ENCODE data around the gene CST8.

DNA sequence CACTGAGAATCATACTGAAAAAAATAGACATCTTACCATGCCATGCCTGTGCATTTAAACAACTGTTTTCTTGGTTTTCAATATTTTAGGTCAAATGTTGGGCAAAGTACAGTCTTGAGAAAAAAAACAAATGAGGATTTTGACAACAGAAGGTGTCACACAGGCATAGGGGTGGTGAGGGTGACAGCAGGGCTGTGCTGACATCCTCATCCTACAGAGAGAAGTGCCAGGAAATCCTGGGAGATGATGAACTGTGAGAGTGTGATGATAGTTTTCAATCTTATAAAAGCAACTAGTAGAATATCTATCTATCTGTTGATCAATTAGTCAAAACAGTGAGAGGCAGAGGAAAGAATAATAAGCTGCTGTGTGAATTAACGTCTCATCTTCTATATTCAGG, 23.9 kb downstream of the CST8 start:
- TF ChIP-seq, protein P1, sequence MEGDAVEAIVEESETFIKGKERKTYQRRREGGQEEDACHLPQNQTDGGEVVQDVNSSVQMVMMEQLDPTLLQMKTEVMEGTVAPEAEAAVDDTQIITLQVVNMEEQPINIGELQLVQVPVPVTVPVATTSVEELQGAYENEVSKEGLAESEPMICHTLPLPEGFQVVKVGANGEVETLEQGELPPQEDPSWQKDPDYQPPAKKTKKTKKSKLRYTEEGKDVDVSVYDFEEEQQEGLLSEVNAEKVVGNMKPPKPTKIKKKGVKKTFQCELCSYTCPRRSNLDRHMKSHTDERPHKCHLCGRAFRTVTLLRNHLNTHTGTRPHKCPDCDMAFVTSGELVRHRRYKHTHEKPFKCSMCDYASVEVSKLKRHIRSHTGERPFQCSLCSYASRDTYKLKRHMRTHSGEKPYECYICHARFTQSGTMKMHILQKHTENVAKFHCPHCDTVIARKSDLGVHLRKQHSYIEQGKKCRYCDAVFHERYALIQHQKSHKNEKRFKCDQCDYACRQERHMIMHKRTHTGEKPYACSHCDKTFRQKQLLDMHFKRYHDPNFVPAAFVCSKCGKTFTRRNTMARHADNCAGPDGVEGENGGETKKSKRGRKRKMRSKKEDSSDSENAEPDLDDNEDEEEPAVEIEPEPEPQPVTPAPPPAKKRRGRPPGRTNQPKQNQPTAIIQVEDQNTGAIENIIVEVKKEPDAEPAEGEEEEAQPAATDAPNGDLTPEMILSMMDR (IDR thresholded peaks at IDR 0.05; ENCODE audit: poor library complexity), result no peak
- TF ChIP-seq EZH2 (IDR thresholded peaks at IDR 0.05; ENCODE audit: borderline replicate concordance), result no peak

Data from hepatocyte (in vitro differentiated cells).